PC-9 (cell line): ENCODE results near the gene EP300. TPM values are rescaled to one million over a fixed set of nuclear protein-coding genes. Genes with fewer than 3 reads are reported as not detected.

ENCODE experiments used
- BruUV-seq: library from RNA; stranded (reverse); fragments of 400-500 nt; replicated peaks from 2 replicates; lab custom pipeline; 2021; lab: Mats Ljungman, UMichigan
- CTCF ChIA-PET: fragments of 300-600 bp; sonication (Branson Sonifier 250); formaldehyde crosslinking; loops from one replicate; lab custom pipeline; 2022; ENCODE audit warnings: antibody characterized with exemption; lab: Charles Lee
- POLR2A ChIA-PET: fragments of 300-600 bp; sonication (Branson Sonifier 250); formaldehyde crosslinking; loops from one replicate; lab custom pipeline; 2022; ENCODE audit warnings: antibody characterized with exemption; ENCODE audit not compliant: unreplicated experiment; lab: Charles Lee
- DNase-seq, 2 experiments: peaks; one replicate each; pipeline versions ENCODE4 v3.0.0 to v3.0.0-alpha.2; 2015 to 2022; ENCODE audit warnings: mixed read lengths in 1 of 2
- H2AFZ ChIP-seq: fragments of 200-600 bp; sonication (generic); 2 replicates; pipeline ENCODE4 v1.8.1; 2017; ENCODE audit warnings: antibody characterized with exemption
- H3F3A ChIP-seq: fragments of 200-600 bp; sonication (generic); 2 replicates; pipeline ENCODE4 v1.8.1; 2017; ENCODE audit warnings: antibody characterized with exemption, mild to moderate bottlenecking, low read depth; ENCODE audit not compliant: insufficient read depth
- H3K27ac ChIP-seq: fragments of 200-600 bp; sonication (generic); 2 replicates; pipeline ENCODE4 v1.6.1; 2016; ENCODE audit warnings: mixed run types
- H3K27me3 ChIP-seq: fragments of 200-600 bp; sonication (generic); 2 replicates; pipeline ENCODE4 v1.6.1; 2016; ENCODE audit warnings: low read depth, mixed run types; ENCODE audit not compliant: insufficient read depth
- H3K36me3 ChIP-seq: fragments of 200-600 bp; sonication (generic); 2 replicates; pipeline ENCODE4 v1.6.1; 2016; ENCODE audit warnings: low read depth, mixed run types
- H3K4me1 ChIP-seq: fragments of 200-600 bp; sonication (generic); replicated peaks from 2 replicates; pipeline ENCODE4 v1.6.1; 2016; ENCODE audit warnings: mixed run types; ENCODE audit not compliant: insufficient read depth
- H3K4me2 ChIP-seq: fragments of 200-600 bp; sonication (generic); 2 replicates; pipeline ENCODE4 v1.6.1; 2017; ENCODE audit warnings: mixed run types
- H3K4me3 ChIP-seq: fragments of 200-600 bp; sonication (generic); 2 replicates; pipeline ENCODE4 v1.6.1; 2016; ENCODE audit warnings: mixed run types
- H3K79me2 ChIP-seq: fragments of 200-600 bp; sonication (generic); 2 replicates; pipeline ENCODE4 v1.6.1; 2017; ENCODE audit warnings: low read depth, mixed run types
- H3K9me2 ChIP-seq: fragments of 200-600 bp; sonication (generic); 2 replicates; pipeline ENCODE4 v1.8.1; 2017; ENCODE audit warnings: mild to moderate bottlenecking; ENCODE audit not compliant: insufficient read depth
- H3K9me3 ChIP-seq: fragments of 200-600 bp; sonication (generic); 2 replicates; pipeline ENCODE4 v1.8.1; 2016; ENCODE audit warnings: low read depth; ENCODE audit not compliant: insufficient read depth
- H4K20me1 ChIP-seq: fragments of 200-600 bp; sonication (generic); 2 replicates; pipeline ENCODE4 v1.8.1; 2017; ENCODE audit not compliant: insufficient read depth
- EZH2 ChIP-seq: fragments of 200-600 bp; sonication (generic); IDR thresholded peaks from 2 replicates; pipeline ENCODE4 v1.8.0; 2017; ENCODE audit warnings: antibody characterized with exemption, low read depth
- intact Hi-C: fragments of 100-400 bp; cut with micrococcal nuclease; formaldehyde crosslinking; loops from one replicate; pipeline ENCODE4 v1.10.0; 2022; ENCODE audit not compliant: unreplicated experiment
- total RNA-seq: library from RNA; stranded (reverse); gene quantifications from 2 replicates; pipeline ENCODE4 v1.2.3, GENCODE V29; 2021
- TF ChIP-seq, protein P1 (sequence below): fragments of 200-600 bp; sonication (generic); conservative IDR thresholded peaks from 2 replicates; pipeline ENCODE4 v1.6.1; 2017; ENCODE audit warnings: mixed run types, antibody characterized with exemption, mild to moderate bottlenecking, moderate library complexity

The EP300 gene
- total RNA-seq, 1 experiment from 2014 or later = 64.3 TPM

- TF ChIP-seq, protein P1, sequence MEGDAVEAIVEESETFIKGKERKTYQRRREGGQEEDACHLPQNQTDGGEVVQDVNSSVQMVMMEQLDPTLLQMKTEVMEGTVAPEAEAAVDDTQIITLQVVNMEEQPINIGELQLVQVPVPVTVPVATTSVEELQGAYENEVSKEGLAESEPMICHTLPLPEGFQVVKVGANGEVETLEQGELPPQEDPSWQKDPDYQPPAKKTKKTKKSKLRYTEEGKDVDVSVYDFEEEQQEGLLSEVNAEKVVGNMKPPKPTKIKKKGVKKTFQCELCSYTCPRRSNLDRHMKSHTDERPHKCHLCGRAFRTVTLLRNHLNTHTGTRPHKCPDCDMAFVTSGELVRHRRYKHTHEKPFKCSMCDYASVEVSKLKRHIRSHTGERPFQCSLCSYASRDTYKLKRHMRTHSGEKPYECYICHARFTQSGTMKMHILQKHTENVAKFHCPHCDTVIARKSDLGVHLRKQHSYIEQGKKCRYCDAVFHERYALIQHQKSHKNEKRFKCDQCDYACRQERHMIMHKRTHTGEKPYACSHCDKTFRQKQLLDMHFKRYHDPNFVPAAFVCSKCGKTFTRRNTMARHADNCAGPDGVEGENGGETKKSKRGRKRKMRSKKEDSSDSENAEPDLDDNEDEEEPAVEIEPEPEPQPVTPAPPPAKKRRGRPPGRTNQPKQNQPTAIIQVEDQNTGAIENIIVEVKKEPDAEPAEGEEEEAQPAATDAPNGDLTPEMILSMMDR = no peak
- TF ChIP-seq EZH2 = no peak
- BruUV-seq = no TSS peak
- intact Hi-C loops = no loop called here
- no peaks in the 10 kb centered on the region for H3K9me3 ChIP-seq
- ChIA-PET CTCF (interaction anchor here (0.6 kb wide), 1 partner anchor 224 kb away, joined by 3 read pairs; no protein-coding TSS in a partner anchor), POLR2A (interaction anchor here (0.6 kb wide), 1 partner anchor 529 kb away, joined by 15 read pairs; no protein-coding TSS in a partner anchor)
- no peak for DNase-seq
- H3K4me3 ChIP-seq = no peak overlapping the region
- H3K4me2 ChIP-seq = no peak overlapping the region
- H3K36me3 ChIP-seq = peaks cover 80% of the 10 kb centered on the region
- no peaks in the 10 kb centered on the region for H3K27me3 ChIP-seq
- H3F3A ChIP-seq = peaks cover 25% of the 10 kb centered on the region; the same call in 1 of the 2 replicates
- H3K4me1 ChIP-seq = no peaks in the 10 kb centered on the region
- peaks cover 23% of the 10 kb centered on the region for H4K20me1 ChIP-seq
- no peak overlapping the region for H2AFZ ChIP-seq
- H3K79me2 ChIP-seq = no peaks in the 10 kb centered on the region
- no peak overlapping the region for H3K27ac ChIP-seq
- no peaks in the 10 kb centered on the region for H3K9me2 ChIP-seq
Observed at GRCh38 chr22:41146573-41146972, 54.2 kb downstream of the EP300 start.

- ChIA-PET POLR2A (no interaction called here), CTCF (no interaction called here)
Observed at GRCh38 chr22:41147722-41148121, 55.3 kb downstream of the EP300 start.

DNA sequence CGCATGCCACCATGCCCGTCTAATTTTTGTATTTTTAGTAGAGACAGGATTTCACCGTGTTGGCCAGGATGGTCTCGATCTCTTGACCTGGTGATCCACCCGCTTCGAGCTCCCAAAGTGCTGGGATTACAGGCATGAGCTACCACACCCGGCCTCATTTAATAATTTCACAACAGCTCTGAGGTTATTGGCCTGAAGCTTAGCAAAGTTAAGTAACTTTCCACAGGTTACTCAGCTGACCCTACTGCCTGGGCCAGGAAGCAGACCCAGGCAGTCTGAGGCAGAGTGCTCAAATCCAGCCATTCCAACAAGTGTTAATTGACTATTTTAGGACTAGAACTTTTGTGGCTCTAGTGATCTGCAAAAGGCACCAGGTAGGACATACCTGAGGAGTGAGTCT, 60.5 kb downstream of the EP300 start:
- POLR2A ChIA-PET = no interaction called here
- H3K36me3 ChIP-seq = peaks cover 84% of the 10 kb centered on the region
- no peak for DNase-seq

More at GRCh38 chr22:41147722-41148121, 55.3 kb downstream of the EP300 start:
- Histone ChIP-seq H3K27ac (no peak overlapping the region), H3K9me2 (no peaks in the 10 kb centered on the region), H3K4me3 (no peak overlapping the region), H4K20me1 (peaks cover 20% of the 10 kb centered on the region), H3K36me3 (peaks cover 79% of the 10 kb centered on the region), H3K27me3 (no peaks in the 10 kb centered on the region), H3K9me3 (no peaks in the 10 kb centered on the region), H3K4me1 (no peaks in the 10 kb centered on the region), H3K79me2 (no peaks in the 10 kb centered on the region), H2AFZ (no peak overlapping the region), H3F3A (peaks cover 22% of the 10 kb centered on the region; the same call in 1 of the 2 replicates), H3K4me2 (no peak overlapping the region)
- intact Hi-C loops = no loop called here
- no peak for DNase-seq
- BruUV-seq = no TSS peak
- TF ChIP-seq EZH2 = no peak
- TF ChIP-seq, protein P1 = no peak

More for the DNA sequence above, 60.5 kb downstream of the EP300 start:
- no peaks in the 10 kb centered on the region for H3K9me2 ChIP-seq
- no peak overlapping the region for H3K4me2 ChIP-seq
- H3K27ac ChIP-seq = no peak overlapping the region
- no peaks in the 10 kb centered on the region for H3K27me3 ChIP-seq
- no TSS peak for BruUV-seq
- TF ChIP-seq, protein P1 = no peak
- TF ChIP-seq EZH2 = no peak
- H3K79me2 ChIP-seq = no peaks in the 10 kb centered on the region
- H2AFZ ChIP-seq = no peak overlapping the region
- H3K9me3 ChIP-seq = no peaks in the 10 kb centered on the region
- CTCF ChIA-PET = no interaction called here
- H3K4me3 ChIP-seq = no peak overlapping the region
- no peaks in the 10 kb centered on the region for H3K4me1 ChIP-seq
- intact Hi-C loops = no loop called here
- H4K20me1 ChIP-seq = peaks cover 15% of the 10 kb centered on the region; the same call in 1 of the 2 replicates
- H3F3A ChIP-seq = peaks cover 15% of the 10 kb centered on the region; the same call in 1 of the 2 replicates
